Keratinocyte (primary cell): ENCODE data around the gene FMN2. TPM values are rescaled to one million over a fixed set of nuclear protein-coding genes. Genes with fewer than 3 reads are reported as not detected.

ENCODE experiments used
- DNase-seq: peaks from one replicate; pipeline ENCODE4 v3.0.0-alpha.2; 2011; ENCODE audit warnings: low read depth, missing footprints, low spot score
- FAIRE-seq: peaks from 2 replicates; lab custom pipeline; 2011; peaks lifted over from hg19 to GRCh38; lab: Jason Lieb, UNC
- H2AFZ ChIP-seq: 2 replicates; pipeline ENCODE4 v1.6.0; 2012; ENCODE audit warnings: low read length, control low read depth, inconsistent platforms; ENCODE audit not compliant: control insufficient read depth
- H3K27ac ChIP-seq: 2 replicates; pipeline ENCODE4 v1.5.1; 2011; ENCODE audit warnings: low read length; ENCODE audit not compliant: control insufficient read depth, insufficient read depth
- H3K27me3 ChIP-seq: 3 replicates; pipeline ENCODE4 v1.6.0; 2011; ENCODE audit warnings: low read length; ENCODE audit not compliant: control insufficient read depth, insufficient read depth; ENCODE audit errors: extremely low read depth
- H3K36me3 ChIP-seq, 2 experiments: 2 replicates in 1 of 2; 3 replicates in 1 of 2; pipeline ENCODE4 v1.5.1; 2011; ENCODE audit warnings: low read length in 2 of 2, mild to moderate bottlenecking in 1 of 2; ENCODE audit not compliant: control insufficient read depth in 2 of 2, insufficient read depth in 2 of 2; ENCODE audit errors: extremely low read depth in 1 of 2
- H3K4me1 ChIP-seq: 3 replicates; pipeline ENCODE4 v1.5.1; 2011; ENCODE audit warnings: low read length; ENCODE audit not compliant: control insufficient read depth, insufficient read depth; ENCODE audit errors: extremely low read depth
- H3K4me2 ChIP-seq: 3 replicates; pipeline ENCODE4 v1.6.0; 2011; ENCODE audit warnings: low read depth, low read length; ENCODE audit not compliant: control insufficient read depth, insufficient read depth; ENCODE audit errors: extremely low read depth
- H3K4me3 ChIP-seq, 3 experiments: fragments of 200-600 bp in 1 of 3; sonication (generic) in 1 of 3; 2 replicates in 2 of 3; 3 replicates in 1 of 3; pipeline ENCODE4 v1.5.1; 2011 to 2016; ENCODE audit warnings: low read length in 3 of 3, mild to moderate bottlenecking in 3 of 3, control low read depth in 2 of 3, inconsistent platforms in 1 of 3, low read depth in 1 of 3, mixed read lengths in 1 of 3, mixed run types in 1 of 3, moderate library complexity in 1 of 3; ENCODE audit not compliant: control insufficient read depth in 2 of 3, insufficient read depth in 2 of 3; ENCODE audit errors: extremely low read depth in 1 of 3
- H3K79me2 ChIP-seq: 2 replicates; pipeline ENCODE4 v1.6.0; 2012; ENCODE audit warnings: low read length; ENCODE audit not compliant: control insufficient read depth, insufficient read depth
- H3K9ac ChIP-seq: 3 replicates; pipeline ENCODE4 v1.6.0; 2011; ENCODE audit warnings: low read length; ENCODE audit not compliant: control insufficient read depth, insufficient read depth; ENCODE audit errors: extremely low read depth
- H3K9me1 ChIP-seq: 3 replicates; pipeline ENCODE4 v1.6.0; 2011; ENCODE audit warnings: low read length; ENCODE audit not compliant: control insufficient read depth, insufficient read depth; ENCODE audit errors: extremely low read depth
- H3K9me3 ChIP-seq: 2 replicates; pipeline ENCODE4 v1.5.1; 2012; ENCODE audit warnings: low read depth, low read length; ENCODE audit not compliant: control insufficient read depth
- H4K20me1 ChIP-seq: 3 replicates; pipeline ENCODE4 v1.6.0; 2011; ENCODE audit warnings: low read length; ENCODE audit not compliant: control insufficient read depth, insufficient read depth; ENCODE audit errors: extremely low read depth
- EZH2 ChIP-seq: IDR thresholded peaks from one replicate; pipeline ENCODE4 v1.6.1; 2012; ENCODE audit warnings: inconsistent platforms, mild to moderate bottlenecking, low read length, moderate library complexity
- dilution Hi-C: fragments of 300-500 bp; cut with MboI; formaldehyde crosslinking; loops from one replicate; pipeline ENCODE4 v1.7.0; 2020; ENCODE audit warnings: low sequenced_read_pairs; ENCODE audit not compliant: extremely low pct_ligation_motif_present
- polyA plus RNA-seq, 5 experiments: library from polyadenylated mRNA; depleted of rRNA in 3 of 5; stranded (reverse) in 3 of 5; stranded (forward) in 1 of 5; unstranded in 1 of 5; fragments of >200 nt; gene quantifications; 1 replicate in 1 of 5; 2 replicates in 3 of 5; 3 replicates in 1 of 5; pipeline versions ENCODE4 v1.2.1 to v1.2.3, GENCODE V29; 2011 to 2012; ENCODE audit warnings: missing spikeins in 2 of 5, low read depth in 1 of 5, low replicate concordance in 1 of 5
- TF ChIP-seq, protein P1 (sequence below), 3 experiments: IDR thresholded peaks in 1 of 3; conservative IDR thresholded peaks in 1 of 3; optimal IDR thresholded peaks in 1 of 3; 2 replicates in 2 of 3; 3 replicates in 1 of 3; pipeline versions ENCODE3 to v1.5.1; 2011; ENCODE audit warnings: low read length in 3 of 3, mild to moderate bottlenecking in 3 of 3, moderate library complexity in 2 of 3, control low read depth in 1 of 3, inconsistent platforms in 1 of 3; ENCODE audit not compliant: insufficient read depth in 2 of 3; ENCODE audit errors: extremely low read depth in 1 of 3

Gene FMN2
- polyA plus RNA-seq, 1 donor (not counting 4 experiments of a cell fraction or from before 2014, with no cell fraction given): not detected

- no peaks in the 10 kb centered on the region for H3K79me2 ChIP-seq
- H3K4me1 ChIP-seq: no peaks in the 10 kb centered on the region
- H3K9me3 ChIP-seq: no peaks in the 10 kb centered on the region
- H3K9ac ChIP-seq: no peak overlapping the region
- no peak overlapping the region for H3K27ac ChIP-seq
- no peaks in the 10 kb centered on the region for H3K36me3 ChIP-seq
- dilution Hi-C loops: no loop called here
- no peak overlapping the region for H3K4me2 ChIP-seq
- TF ChIP-seq EZH2: no peak
- TF ChIP-seq, protein P1, sequence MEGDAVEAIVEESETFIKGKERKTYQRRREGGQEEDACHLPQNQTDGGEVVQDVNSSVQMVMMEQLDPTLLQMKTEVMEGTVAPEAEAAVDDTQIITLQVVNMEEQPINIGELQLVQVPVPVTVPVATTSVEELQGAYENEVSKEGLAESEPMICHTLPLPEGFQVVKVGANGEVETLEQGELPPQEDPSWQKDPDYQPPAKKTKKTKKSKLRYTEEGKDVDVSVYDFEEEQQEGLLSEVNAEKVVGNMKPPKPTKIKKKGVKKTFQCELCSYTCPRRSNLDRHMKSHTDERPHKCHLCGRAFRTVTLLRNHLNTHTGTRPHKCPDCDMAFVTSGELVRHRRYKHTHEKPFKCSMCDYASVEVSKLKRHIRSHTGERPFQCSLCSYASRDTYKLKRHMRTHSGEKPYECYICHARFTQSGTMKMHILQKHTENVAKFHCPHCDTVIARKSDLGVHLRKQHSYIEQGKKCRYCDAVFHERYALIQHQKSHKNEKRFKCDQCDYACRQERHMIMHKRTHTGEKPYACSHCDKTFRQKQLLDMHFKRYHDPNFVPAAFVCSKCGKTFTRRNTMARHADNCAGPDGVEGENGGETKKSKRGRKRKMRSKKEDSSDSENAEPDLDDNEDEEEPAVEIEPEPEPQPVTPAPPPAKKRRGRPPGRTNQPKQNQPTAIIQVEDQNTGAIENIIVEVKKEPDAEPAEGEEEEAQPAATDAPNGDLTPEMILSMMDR (optimal IDR thresholded peaks at IDR 0.05 in 1 of 3, IDR thresholded peaks at IDR 0.05 in 1 of 3, conservative IDR thresholded peaks at IDR 0.05 in 1 of 3; ENCODE audit: extremely low read depth in 1 of 3, insufficient read depth in 2 of 3, low read length in 3 of 3): no peak
- H2AFZ ChIP-seq: no peak overlapping the region
- H3K27me3 ChIP-seq: no peaks in the 10 kb centered on the region
- H4K20me1 ChIP-seq: no peaks in the 10 kb centered on the region
- FAIRE-seq (no peak), DNase-seq (no peak)
- no peak overlapping the region for H3K4me3 ChIP-seq
- H3K9me1 ChIP-seq: no peaks in the 10 kb centered on the region
These were observed 317.9 kb downstream of the FMN2 start for GRCh38 chr1:240409615-240410014.

DNA sequence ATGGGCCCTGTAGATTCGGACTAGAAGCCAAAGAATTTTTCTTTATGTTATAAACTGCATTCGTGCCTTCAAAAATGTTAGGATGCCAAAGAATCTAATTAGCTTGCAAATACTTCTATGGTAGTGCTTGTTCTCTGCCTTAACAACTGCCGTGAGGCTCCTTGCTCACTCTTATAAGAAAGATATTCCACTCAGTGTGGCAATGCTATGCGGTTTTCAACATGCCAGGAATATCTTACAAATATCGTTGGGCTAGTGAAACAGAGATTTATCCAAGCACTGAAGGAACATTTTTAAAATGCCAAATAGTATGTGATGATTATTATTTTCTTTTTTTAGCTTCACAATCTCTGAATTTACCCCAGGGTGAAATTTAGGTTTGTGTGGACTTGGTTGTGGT, 322.0 kb downstream of the FMN2 start:
- Histone ChIP-seq H3K27ac (no peak overlapping the region), H3K9me1 (no peaks in the 10 kb centered on the region), H3K79me2 (no peaks in the 10 kb centered on the region), H3K27me3 (no peaks in the 10 kb centered on the region), H4K20me1 (no peaks in the 10 kb centered on the region), H3K36me3 (no peaks in the 10 kb centered on the region), H3K4me2 (no peak overlapping the region), H3K9ac (no peak overlapping the region), H3K9me3 (no peaks in the 10 kb centered on the region), H3K4me3 (no peak overlapping the region), H2AFZ (no peak overlapping the region), H3K4me1 (no peaks in the 10 kb centered on the region)
- FAIRE-seq (no peak), DNase-seq (no peak)
- dilution Hi-C loops: no loop called here
- TF ChIP-seq EZH2: no peak
- TF ChIP-seq, protein P1 (optimal IDR thresholded peaks at IDR 0.05 in 1 of 3, IDR thresholded peaks at IDR 0.05 in 1 of 3, conservative IDR thresholded peaks at IDR 0.05 in 1 of 3; ENCODE audit: extremely low read depth in 1 of 3, insufficient read depth in 2 of 3, low read length in 3 of 3): no peak
